AG09319 (cell line): ENCODE data around the gene C6orf132.

Source experiments
- DNase-seq: peaks from one replicate; pipeline ENCODE4 v3.0.0-alpha.2; 2010; ENCODE audit warnings: low read depth; ENCODE audit errors: extremely low read depth
- TF ChIP-seq, protein P1 (sequence below): IDR thresholded peaks from 2 replicates; pipeline ENCODE4 v1.5.1; 2011; ENCODE audit warnings: low read depth, mild to moderate bottlenecking, inconsistent platforms, low read length, moderate library complexity

Gene C6orf132

DNA sequence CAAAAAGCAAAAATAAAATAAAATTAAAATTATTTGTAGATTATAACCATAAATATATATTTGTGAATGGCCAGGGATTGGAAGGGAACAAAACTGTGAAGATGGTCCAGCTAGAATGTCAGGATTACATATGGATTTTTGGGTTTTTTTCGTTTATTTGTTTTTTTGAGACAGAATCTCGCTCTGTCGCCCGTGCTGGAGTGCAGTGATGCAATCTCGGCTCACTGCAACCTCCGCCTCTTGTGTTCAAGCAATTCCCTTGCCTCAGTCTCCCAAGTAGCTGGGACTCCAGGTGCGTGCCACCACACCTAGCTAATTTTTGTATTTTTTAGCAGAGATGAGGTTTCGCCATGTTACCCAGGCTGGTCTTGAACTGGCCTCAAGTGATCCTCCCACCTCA is 7.8 kb upstream of the C6orf132 start:
- DNase-seq: no peak
- TF ChIP-seq, protein P1, sequence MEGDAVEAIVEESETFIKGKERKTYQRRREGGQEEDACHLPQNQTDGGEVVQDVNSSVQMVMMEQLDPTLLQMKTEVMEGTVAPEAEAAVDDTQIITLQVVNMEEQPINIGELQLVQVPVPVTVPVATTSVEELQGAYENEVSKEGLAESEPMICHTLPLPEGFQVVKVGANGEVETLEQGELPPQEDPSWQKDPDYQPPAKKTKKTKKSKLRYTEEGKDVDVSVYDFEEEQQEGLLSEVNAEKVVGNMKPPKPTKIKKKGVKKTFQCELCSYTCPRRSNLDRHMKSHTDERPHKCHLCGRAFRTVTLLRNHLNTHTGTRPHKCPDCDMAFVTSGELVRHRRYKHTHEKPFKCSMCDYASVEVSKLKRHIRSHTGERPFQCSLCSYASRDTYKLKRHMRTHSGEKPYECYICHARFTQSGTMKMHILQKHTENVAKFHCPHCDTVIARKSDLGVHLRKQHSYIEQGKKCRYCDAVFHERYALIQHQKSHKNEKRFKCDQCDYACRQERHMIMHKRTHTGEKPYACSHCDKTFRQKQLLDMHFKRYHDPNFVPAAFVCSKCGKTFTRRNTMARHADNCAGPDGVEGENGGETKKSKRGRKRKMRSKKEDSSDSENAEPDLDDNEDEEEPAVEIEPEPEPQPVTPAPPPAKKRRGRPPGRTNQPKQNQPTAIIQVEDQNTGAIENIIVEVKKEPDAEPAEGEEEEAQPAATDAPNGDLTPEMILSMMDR: no peak

DNA sequence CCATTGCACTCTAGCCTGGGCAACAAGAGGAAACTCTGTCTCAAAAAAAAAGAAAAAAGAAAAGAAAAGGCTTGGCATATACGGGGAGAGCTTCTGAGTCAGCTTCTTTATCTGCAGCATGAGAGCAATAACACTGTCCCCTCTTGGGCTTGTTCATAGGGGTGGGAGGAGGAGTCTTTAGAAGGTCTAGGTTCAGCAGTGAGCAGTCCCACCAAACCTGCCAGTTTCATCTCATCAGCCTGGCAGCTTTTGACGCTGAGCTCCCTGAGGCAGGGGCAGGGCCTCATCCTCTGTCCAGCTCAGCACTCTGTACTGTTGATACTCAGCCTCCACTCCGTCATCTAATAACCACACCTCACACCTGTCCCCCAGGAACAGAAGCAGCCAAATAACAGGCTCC is 5.6 kb upstream of the C6orf132 start:
- DNase-seq: no peak

DNA sequence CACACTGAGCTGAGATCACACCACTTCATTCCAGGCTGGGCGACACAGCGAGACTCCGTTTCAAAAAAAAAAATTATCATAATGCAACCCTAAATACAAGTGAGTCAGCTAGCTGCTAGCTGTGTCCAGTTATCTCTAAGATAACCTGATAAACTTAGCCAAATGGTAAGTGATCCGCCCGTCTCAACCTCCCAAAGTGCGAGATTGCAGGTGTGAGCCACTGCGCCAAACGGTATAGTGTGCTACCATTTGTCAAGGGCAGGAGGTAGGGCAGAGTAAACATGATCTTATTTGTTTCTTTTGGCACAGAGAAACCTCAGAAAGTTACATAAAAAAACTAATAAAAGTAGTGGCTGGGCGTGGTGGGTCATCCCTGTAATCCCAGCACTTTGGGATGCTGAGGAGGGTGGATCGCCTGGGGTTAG is 4.7 kb upstream of the C6orf132 start:
- TF ChIP-seq, protein P1: no peak
- DNase-seq: no peak

More for the DNA sequence above, 5.6 kb upstream of the C6orf132 start:
- TF ChIP-seq, protein P1: no peak

DNA sequence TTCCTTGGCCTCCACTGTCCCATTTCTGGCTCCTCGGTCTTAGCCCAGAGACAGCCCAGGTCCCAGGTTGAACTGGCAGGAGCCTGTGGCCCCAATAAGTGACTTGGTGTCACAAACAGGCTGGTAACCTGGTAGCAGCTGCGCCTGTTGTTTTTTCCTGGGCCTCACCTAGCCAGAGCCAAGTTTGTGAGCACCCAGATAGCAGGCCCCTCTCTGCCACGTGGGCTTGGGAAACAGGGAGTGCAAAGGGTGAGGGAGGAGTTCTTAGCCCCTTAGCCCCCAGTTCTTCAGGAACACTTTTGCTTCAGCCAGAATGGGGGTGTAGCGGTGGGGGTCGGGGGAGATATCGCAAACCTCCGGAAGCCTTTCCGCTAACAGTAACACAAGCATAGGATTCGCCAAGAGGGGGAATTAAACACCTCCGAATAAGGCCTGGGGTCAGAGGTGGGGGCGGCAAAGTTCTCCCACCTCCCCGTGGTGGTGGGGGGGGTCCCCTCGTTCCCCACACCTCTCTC is 760 bp downstream of the C6orf132 start:
- TF ChIP-seq, protein P1: no peak
- DNase-seq: no peak

DNA sequence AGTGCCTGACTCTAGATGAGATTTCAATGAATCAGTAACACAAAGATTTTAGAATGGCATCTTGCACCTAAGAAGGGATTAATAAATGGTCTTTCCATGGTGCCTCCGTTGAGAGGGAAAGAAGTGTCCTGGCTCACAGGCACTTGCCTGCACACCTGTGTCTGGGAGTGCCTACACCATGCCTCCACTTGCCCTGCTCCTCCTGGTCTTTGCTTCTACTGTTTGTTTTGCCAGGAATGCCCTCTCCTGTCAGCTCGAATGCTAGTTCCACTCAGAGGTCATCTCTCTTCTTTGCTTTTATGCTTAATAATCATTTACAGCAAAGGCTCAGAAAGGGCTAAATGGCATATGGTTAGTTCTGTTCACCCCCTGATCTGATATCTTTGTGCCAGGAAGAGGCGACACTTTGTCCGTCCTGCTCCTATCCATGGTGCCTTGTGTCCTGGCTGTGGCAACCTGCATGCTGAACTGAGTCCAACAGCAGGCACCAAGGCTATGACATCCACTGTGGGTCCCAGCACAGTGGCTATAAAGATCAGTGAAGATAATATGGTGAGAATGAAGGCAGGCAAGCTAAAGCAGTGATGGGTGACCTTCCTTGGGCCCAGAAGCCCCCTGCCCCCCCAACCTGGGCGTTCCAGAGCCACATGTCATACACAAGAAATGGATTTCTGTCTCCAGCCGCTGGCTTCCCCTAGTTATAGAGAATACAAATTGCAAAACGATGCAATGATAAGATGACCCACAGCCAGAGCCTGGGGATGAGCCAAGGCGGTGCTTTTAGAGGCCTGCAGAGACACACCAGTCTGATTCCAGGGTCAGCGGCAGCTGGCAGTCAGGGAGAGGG is 1.4 kb downstream of the C6orf132 start:
- TF ChIP-seq, protein P1: no peak

DNA sequence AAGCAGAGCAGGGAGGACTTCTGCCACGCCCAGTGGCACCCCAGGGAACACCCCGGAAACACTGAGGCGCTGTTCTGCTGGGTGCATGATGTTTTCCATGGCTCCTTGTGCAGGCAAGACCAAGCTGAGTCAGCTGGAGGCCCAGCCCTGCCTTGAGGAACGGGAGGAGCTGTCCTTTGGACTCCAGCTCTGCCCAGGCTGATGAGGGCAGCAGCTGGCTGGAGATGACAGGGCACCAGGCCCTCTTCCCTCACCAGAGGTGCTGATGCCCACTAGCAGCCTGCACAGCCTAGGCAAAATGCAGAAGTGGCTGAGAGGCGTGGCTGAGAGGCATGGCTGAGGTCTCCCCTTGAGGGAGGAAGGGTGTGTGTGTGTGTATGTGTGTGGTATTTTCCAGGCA is 2.4 kb downstream of the C6orf132 start:
- DNase-seq: no peak
- TF ChIP-seq, protein P1: no peak

More for the DNA sequence above, 1.4 kb downstream of the C6orf132 start:
- DNase-seq: no peak
